Measurements from ENCODE around the gene MS4A15.

GRCh38 chr11:60710482-60710881 is 46.2 kb upstream of the MS4A15 start:
- TF ChIP-seq CTCF (IDR thresholded peaks at IDR 0.05) (no peak), POLR2A (IDR thresholded peaks at IDR 0.05) (no peak), EP300 (IDR thresholded peaks at IDR 0.05) (no peak)

Data from ovary (tissue), 3 donors.